Vagina (tissue), 2 donors: ENCODE data around the gene GPX4. TPM values are rescaled to one million over a fixed set of nuclear protein-coding genes. Genes with fewer than 3 reads are reported as not detected.

ENCODE experiments used
- DNase-seq, 2 donors: peaks; one replicate each; pipeline ENCODE4 v3.0.0-alpha.2; 2017; ENCODE audit errors: extremely low spot score in 2 of 2
- H3K27ac ChIP-seq: fragments of 200-600 bp; sonication (generic); one replicate; pipeline ENCODE4 v1.5.1; 2019
- H3K27me3 ChIP-seq: fragments of 200-600 bp; sonication (generic); one replicate; pipeline ENCODE4 v1.5.1; 2019
- H3K36me3 ChIP-seq, 2 donors: fragments of 200-600 bp; sonication (generic); one replicate each; pipeline ENCODE4 v1.5.1; 2017 to 2019
- H3K4me1 ChIP-seq: fragments of 200-600 bp; sonication (generic); one replicate; pipeline ENCODE4 v1.5.1; 2019
- H3K4me3 ChIP-seq, 2 donors: fragments of 200-600 bp; sonication (generic); 1 replicate in 1 of 2; 2 replicates in 1 of 2; pipeline ENCODE4 v1.5.1; 2016 to 2019
- H3K9me3 ChIP-seq: fragments of 200-600 bp; sonication (generic); one replicate; pipeline ENCODE4 v1.5.1; 2019
- POLR2A ChIP-seq, 2 donors: fragments of 450-650 bp; IDR thresholded peaks; one replicate each; pipeline ENCODE4 v1.6.1; 2017; ENCODE audit warnings: antibody characterized with exemption in 2 of 2, mild to moderate bottlenecking in 2 of 2, moderate library complexity in 2 of 2
- POLR2AphosphoS5 ChIP-seq, 2 donors: sonication (generic); formaldehyde crosslinking; IDR thresholded peaks; one replicate each; pipeline ENCODE4 v1.9.0; 2017; ENCODE audit warnings: antibody characterized with exemption in 2 of 2, mild to moderate bottlenecking in 2 of 2, low read depth in 1 of 2; ENCODE audit not compliant: insufficient read depth in 1 of 2
- intact Hi-C: fragments of 100-400 bp; cut with DNase I; formaldehyde crosslinking; loops from one replicate; pipeline ENCODE4 v1.15.1; 2023
- total RNA-seq: library from RNA; depleted of rRNA; stranded (reverse); fragments of >200 nt; gene quantifications from one replicate; pipeline ENCODE4 v1.2.3, GENCODE V29; 2016
- TF ChIP-seq, protein P1 (sequence below), 3 experiments: fragments of 450-650 bp in 2 of 3; fragments of 200-600 bp in 1 of 3; sonication (generic) in 1 of 3; IDR thresholded peaks; one replicate each; pipeline ENCODE4 v1.5.1; 2017 to 2019; ENCODE audit warnings: antibody characterized with exemption in 3 of 3, mild to moderate bottlenecking in 2 of 3, moderate library complexity in 2 of 3

Gene GPX4
- total RNA-seq, 1 donor from 2014 or later = 524 TPM

- H3K9me3 ChIP-seq = no peaks in the 10 kb centered on the region
These were observed 23.2 kb upstream of the GPX4 start for GRCh38 chr19:1080360-1081161.

GRCh38 chr19:1081301-1082164 lies 22.3 kb upstream of the GPX4 start:
- peaks cover 27% of the 10 kb centered on the region for H3K4me1 ChIP-seq
- DNase-seq = no peak
- intact Hi-C loops = no loop called here
- H3K27ac ChIP-seq = no peak overlapping the region
- H3K4me3 ChIP-seq = no peak overlapping the region
- no peaks in the 10 kb centered on the region for H3K27me3 ChIP-seq
- no peak for TF ChIP-seq POLR2AphosphoS5 (IDR thresholded peaks at IDR 0.05; ENCODE audit: insufficient read depth in 1 of 2, low read depth in 1 of 2)
- TF ChIP-seq POLR2A (IDR thresholded peaks at IDR 0.05) = no peak
- TF ChIP-seq, protein P1, sequence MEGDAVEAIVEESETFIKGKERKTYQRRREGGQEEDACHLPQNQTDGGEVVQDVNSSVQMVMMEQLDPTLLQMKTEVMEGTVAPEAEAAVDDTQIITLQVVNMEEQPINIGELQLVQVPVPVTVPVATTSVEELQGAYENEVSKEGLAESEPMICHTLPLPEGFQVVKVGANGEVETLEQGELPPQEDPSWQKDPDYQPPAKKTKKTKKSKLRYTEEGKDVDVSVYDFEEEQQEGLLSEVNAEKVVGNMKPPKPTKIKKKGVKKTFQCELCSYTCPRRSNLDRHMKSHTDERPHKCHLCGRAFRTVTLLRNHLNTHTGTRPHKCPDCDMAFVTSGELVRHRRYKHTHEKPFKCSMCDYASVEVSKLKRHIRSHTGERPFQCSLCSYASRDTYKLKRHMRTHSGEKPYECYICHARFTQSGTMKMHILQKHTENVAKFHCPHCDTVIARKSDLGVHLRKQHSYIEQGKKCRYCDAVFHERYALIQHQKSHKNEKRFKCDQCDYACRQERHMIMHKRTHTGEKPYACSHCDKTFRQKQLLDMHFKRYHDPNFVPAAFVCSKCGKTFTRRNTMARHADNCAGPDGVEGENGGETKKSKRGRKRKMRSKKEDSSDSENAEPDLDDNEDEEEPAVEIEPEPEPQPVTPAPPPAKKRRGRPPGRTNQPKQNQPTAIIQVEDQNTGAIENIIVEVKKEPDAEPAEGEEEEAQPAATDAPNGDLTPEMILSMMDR (IDR thresholded peaks at IDR 0.05) = no peak
- H3K36me3 ChIP-seq = peaks cover 0 to 4% of the 10 kb centered on the region in 2 donors
- H3K9me3 ChIP-seq = no peaks in the 10 kb centered on the region

More at GRCh38 chr19:1080360-1081161, 23.2 kb upstream of the GPX4 start:
- Histone ChIP-seq H3K4me3 (no peak overlapping the region), H3K4me1 (peaks cover 28% of the 10 kb centered on the region), H3K36me3 (peaks cover 0 to 4% of the 10 kb centered on the region in 2 donors), H3K27ac (no peak overlapping the region), H3K27me3 (no peaks in the 10 kb centered on the region)
- intact Hi-C loops = no loop called here
- TF ChIP-seq POLR2AphosphoS5 (IDR thresholded peaks at IDR 0.05; ENCODE audit: insufficient read depth in 1 of 2, low read depth in 1 of 2) (no peak), POLR2A (IDR thresholded peaks at IDR 0.05) (no peak)
- TF ChIP-seq, protein P1 (IDR thresholded peaks at IDR 0.05) = no peak
- no peak for DNase-seq

- Histone ChIP-seq H3K36me3 (peaks cover 0 to 4% of the 10 kb centered on the region in 2 donors), H3K4me3 (peak overlapping the region in 1 of 2 donors; percentile 20), H3K4me1 (peaks cover 24% of the 10 kb centered on the region), H3K27ac (peak overlapping the region; percentile 20), H3K9me3 (no peaks in the 10 kb centered on the region), H3K27me3 (no peaks in the 10 kb centered on the region)
- intact Hi-C loops = no loop called here
- TF ChIP-seq POLR2AphosphoS5 (IDR thresholded peaks at IDR 0.05; ENCODE audit: insufficient read depth in 1 of 2, low read depth in 1 of 2) (no peak), POLR2A (IDR thresholded peaks at IDR 0.05) (no peak)
- TF ChIP-seq, protein P1 (IDR thresholded peaks at IDR 0.05) = no peak
- DNase-seq = no peak
These were observed 21.4 kb upstream of the GPX4 start for GRCh38 chr19:1082165-1082927.

DNA sequence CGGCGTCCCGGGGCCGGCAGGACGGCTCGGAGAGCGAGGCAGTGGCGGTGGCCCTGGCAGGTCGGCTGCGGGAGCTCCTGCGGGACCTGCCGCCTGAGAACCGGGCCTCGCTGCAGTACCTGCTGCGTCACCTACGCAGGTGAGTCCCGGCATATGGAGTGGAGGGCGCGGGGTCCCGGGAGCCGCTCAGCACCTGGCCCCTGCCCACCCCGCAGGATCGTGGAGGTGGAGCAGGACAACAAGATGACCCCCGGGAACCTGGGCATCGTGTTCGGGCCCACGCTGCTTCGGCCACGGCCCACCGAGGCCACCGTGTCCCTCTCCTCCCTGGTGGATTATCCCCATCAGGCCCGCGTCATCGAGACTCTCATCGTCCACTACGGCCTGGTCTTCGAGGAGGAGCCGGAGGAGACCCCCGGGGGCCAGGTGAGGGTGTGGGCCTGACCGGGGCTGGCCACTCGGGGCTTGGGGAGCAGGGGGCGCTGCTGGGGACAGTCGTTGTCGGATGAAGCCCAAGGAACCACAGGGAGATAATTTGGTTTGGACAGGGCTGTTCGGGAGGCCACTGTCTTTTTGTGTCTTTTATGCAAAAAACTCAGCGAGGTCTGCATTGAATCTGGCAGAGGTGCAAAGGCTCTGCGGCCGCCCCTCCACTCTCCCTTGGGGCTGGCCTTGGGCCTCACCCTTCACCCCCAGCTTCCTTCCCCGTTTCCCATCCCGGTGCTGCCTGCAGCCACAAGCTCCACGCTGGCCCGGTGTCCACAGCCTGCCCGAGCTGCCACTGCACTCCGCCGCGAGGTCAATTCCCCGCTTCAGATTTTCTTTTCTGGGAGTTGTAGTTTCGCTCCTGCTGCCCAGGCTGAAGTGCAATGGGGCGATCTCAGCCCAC lies 20.6 kb upstream of the GPX4 start:
- Histone ChIP-seq H3K4me1 (peaks cover 21% of the 10 kb centered on the region), H3K27me3 (no peaks in the 10 kb centered on the region), H3K4me3 (peak overlapping the region in 1 of 2 donors; percentile 20), H3K9me3 (no peaks in the 10 kb centered on the region), H3K27ac (no peak overlapping the region), H3K36me3 (peaks cover 0 to 4% of the 10 kb centered on the region in 2 donors)
- no peak for DNase-seq
- intact Hi-C loops = no loop called here
- TF ChIP-seq POLR2A (IDR thresholded peaks at IDR 0.05) (no peak), POLR2AphosphoS5 (IDR thresholded peaks at IDR 0.05; ENCODE audit: insufficient read depth in 1 of 2, low read depth in 1 of 2) (no peak)
- TF ChIP-seq, protein P1 (IDR thresholded peaks at IDR 0.05) = no peak
